Inferior parietal cortex (tissue), 1 donor: ENCODE measurements around the gene MMP15.

ENCODE experiments used
- DNase-seq: peaks from one replicate; pipeline ENCODE4 v3.0.0-alpha.2; 2016; ENCODE audit errors: extremely low spot score

MMP15 gene

DNA sequence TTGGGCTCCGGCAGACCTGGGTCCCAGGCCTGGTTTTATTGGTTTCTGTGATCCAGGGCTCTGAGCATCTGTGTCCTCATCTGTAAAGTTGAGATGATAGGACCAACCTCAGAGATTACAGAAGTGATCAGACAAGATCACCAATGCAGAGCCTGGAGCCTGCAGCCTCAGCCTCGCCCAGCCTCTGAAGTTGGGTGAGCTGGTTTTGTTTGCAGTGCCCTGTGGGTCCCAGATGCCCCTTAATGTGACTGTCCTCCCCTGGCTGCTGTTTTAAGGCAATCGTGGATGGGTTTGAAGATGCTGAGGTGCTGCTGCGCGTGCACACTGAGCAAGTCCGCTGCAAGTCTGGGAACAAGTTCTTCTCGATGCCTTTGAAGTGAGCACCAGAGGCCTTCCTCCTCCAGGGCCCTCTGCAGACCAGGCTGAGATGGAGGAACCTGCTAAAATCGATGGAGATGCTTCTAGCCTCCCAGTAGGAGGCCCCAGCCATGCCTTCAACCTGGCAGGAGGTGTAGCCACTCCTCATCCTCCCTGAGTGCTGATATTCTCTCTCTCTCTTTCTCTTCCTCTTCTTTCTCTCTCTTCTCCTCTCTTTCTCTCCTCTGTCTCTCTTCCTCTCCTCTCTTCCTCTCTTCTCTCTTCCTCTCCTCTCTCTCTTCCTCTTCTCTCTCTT is 5.6 kb upstream of the MMP15 start:
- DNase-seq: no peak

DNA sequence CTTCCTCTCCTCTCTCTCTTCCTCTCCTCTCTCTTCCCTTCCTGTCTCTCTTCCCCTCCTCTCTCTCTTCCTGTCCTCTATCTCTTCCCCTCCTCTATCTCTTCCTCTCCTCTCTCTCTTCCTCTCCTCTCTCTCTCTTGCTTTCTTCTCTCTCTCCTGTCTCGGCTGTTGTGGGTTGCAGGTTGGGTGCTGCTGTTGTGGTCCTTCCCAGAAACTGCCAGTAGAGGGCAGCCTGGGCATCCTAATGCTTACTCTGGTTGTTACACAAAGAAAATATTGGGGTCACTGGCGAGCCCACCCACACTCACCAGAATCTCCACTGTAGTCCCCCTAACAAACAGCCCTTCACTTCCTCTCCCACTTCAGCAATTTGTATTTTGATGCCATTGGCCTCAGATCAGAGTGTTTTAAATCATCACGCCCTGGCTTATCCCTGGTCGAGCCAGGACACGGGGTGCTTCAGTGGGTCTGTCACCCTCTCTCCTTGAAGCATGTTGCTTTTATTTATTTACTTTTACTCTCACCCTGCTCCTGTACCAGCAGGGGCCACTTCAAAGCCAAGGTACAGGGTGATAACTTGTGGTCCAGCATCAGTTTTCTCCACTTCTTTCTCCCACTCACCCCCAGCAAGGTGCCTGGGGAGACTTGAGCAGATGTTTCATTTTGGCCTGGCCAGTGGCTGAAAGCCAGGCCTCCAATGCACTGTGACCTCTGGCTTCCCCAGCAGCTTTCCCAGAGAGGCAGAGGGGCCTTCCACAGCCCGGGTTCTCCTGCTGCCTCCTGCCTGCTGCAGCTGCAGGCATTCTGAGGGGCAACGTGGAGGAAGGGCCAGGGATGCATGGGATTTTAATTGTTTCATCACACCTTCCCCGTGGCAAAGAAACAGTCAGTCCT is 4.7 kb upstream of the MMP15 start:
- DNase-seq: peak; percentile 80

DNA sequence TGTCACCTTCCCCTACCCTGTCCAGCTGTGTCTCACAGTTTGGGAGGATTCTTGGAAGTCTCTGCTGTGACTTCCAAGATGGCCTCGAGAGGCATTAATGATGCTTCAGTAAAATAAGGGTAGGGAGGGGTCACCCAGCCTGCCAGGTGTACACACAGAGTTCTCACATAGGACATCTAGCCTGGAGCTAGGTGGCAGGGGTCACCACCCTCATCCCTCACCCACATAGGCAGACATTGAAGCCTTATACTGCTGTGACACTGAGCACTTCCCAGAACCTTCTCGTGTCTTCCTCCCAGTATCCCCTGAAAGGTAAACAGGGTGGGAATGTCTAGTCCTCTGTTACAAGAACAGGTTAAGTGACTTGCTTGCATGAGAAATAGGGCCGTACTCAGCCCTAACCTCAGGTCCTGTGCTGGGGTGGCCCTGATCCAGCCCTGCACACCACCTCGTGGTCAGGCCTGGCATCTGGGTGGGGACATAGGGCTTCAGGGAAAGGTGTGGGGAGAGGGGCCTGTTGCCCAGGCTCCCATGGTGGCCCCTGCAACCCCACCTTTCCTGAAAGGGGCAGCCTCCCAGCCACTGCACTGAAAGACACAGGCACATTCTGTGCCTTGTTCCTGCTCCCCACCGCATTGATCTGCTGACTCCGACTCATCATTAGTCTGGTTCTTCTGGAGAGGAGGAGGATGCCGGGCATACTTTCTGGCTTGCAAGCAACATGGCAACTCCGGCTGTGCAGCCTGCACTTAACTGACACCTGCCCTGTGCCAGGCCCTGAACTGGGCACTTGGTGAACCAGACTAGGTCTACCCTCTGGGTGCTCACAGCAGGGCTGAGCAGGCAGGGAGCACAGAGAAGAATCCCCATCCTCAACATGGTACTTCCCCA is 3.6 kb upstream of the MMP15 start:
- no peak for DNase-seq

DNA sequence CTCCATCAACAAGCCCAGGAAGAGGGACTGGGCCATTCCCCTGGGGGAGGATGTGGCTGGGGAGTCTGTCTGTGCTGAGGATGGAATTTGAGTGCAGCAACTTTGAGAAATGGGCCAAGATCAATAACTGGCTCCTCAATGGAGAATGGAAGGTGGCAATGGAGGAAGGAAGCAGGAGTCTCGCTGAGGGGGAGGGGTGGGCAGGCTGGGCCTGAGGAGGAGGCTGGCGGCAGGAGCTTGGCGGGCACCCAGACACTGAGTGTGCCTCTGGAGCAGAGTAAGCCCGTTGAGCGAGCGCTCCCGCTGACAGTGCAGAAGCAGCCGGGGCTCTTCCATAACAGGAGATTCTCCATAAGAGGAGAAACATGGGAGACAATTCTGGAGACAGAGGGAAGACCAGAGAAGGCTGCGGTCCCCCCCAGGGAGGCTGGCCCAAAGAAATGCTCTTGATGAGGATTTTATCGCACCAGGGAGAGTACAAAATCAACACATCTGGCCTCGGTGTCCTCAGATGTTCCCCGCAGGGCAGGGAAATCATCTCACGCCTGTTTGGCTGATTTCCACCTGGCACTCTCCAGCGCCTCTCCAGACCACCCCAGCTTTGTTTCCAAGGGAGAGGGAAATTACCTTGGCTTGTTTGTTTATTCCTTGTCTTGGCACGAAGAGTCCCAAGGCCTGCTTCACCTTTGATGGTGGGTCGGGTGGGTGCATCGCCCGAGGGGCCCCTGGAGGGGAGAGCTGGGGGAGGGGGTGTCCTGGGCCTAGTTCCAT is 2.8 kb upstream of the MMP15 start:
- peak; percentile 48 for DNase-seq

DNA sequence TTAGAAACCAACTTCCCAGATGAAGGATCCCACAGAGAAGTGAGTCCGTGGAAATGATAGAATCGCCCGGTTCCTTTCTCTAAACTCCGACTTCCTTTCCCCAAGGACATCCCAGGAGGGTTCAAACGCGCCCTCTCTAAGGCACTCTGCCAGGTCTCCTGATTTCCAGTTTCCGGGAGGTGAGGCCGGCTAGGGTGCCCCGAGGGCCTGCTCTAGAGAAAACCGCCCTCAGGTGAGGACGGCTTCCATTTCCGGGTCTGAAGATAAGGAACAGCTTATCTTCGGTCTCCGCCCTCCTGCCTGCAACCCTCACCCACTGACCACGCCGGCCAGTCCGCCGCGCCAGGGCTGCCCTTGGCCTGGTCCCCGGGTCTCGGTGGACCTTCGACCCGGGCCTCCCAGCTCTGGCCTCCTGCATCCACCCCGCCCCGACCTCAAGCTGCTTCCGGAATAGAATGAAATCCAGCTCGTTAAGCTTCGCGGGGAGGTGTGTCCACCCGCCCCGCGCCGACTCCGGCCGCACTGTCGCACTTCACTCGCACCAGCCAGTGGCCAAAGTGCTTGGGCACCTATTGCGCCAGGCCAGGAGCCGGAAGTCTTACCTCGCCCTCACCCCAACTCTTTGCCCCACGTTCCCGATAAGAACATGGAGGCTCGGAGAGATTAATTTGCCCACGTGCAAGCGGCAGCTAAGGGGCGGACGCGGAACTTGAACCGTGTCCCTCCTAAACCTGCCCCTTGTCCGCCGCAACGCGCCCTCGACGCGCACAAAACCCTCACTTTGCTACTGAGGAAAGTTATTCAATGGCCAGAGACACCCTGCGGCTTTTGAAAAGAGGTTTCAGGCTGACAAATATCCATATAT is 836 bp upstream of the MMP15 start:
- DNase-seq: no peak

DNA sequence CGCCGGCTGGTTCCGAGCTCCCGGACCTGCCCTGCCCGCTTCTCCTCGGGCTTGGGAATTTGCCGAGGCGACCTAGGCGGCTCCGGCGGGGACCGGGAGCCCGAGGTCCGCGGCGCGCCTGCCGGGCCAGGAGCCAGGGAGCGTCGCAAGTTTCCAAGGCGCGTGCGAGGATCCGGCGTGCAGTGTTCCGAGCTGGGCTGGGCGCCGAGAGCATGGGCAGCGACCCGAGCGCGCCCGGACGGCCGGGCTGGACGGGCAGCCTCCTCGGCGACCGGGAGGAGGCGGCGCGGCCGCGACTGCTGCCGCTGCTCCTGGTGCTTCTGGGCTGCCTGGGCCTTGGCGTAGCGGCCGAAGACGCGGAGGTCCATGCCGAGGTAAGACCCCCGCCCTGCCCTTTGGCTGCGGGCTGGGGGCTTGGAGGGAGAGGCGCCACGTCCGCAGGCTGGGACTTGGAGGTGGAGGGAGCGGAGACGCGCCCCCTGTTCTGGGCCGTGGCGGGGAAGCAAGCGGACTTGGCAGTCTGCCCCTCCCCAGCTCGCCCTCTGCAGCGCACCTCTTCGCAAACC is 668 bp downstream of the MMP15 start:
- no peak for DNase-seq

DNA sequence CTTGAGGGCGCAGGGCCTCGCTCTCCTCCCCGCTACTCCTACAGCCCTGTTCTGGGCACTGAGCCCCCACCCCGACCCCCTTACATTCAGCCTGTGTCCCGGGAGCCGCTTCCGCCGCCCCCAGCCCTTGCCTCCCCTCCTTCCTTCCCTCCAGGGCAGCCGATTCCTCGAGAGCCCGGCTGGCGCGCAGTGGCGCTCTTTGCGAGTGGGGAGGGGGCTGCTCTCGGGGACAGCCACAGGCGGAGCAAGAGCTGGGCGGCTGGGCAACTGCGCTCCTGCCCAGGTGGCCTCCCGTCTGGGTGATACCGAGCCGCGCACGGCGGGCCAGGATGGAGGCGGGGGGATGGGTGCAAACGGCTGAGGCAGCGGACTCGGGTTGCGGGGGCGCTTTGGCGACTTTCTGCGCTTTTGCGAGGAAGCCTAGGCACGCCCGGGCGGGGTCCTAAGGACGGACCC is 1.2 kb downstream of the MMP15 start:
- no peak for DNase-seq

GRCh38 chr16:58027161-58027915 is 1.8 kb downstream of the MMP15 start:
- no peak for DNase-seq

DNA sequence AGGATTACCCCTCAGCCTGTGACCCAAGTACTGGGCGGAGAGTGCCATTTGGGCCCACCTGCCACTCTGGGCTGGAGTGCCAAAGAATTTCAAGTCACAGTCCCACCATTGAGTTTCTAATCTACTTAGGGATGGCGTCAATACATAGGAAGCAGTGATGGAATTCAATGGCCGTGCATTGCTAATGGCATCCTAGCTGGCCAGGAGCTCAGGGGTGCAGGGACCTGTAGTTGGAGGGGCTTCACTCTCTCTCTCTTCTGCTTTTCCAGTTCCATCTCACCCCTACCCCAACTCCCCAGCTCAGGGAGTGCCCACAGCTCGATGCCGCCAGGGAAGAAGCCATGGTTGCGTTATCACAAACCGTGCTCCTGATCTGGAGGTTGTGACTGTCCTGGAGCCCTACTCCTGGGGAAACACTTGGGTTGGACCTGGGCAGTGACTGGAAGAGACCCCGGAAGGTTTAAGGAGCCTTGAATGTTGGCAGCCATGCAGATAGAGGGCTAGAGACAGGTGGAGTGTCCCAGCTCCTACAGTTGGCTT is 2.4 kb downstream of the MMP15 start:
- DNase-seq: no peak

DNA sequence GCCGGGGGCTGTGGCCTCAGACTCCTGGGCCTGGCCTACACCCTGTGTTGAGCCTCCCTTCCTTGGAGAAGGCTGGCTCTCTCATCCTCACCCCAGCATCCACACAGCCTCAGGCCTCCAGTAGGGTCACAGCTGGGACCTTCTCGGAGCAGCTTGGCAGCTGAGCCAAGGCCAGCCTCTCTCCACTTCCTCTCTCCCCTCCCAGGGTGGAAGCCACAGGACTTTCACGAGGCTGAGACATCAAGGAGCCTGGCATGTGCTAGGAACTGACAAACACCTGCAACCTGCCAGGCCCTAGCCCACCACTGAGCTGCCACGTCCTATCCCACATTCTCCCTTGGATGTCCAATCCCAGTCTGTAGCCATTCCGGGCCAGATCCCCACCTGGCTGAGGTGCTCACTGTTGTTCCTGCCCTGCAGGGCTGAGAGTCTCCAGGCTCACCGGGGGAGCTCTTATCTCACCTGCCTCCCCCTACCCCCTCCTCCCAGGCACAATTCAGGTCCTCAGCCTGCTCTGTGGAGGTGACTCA is 3.1 kb downstream of the MMP15 start:
- no peak for DNase-seq

- no peak for DNase-seq
Measured at GRCh38 chr16:58029410-58029809, 3.9 kb downstream of the MMP15 start.

GRCh38 chr16:58030136-58030840 is 4.7 kb downstream of the MMP15 start:
- no peak for DNase-seq

DNA sequence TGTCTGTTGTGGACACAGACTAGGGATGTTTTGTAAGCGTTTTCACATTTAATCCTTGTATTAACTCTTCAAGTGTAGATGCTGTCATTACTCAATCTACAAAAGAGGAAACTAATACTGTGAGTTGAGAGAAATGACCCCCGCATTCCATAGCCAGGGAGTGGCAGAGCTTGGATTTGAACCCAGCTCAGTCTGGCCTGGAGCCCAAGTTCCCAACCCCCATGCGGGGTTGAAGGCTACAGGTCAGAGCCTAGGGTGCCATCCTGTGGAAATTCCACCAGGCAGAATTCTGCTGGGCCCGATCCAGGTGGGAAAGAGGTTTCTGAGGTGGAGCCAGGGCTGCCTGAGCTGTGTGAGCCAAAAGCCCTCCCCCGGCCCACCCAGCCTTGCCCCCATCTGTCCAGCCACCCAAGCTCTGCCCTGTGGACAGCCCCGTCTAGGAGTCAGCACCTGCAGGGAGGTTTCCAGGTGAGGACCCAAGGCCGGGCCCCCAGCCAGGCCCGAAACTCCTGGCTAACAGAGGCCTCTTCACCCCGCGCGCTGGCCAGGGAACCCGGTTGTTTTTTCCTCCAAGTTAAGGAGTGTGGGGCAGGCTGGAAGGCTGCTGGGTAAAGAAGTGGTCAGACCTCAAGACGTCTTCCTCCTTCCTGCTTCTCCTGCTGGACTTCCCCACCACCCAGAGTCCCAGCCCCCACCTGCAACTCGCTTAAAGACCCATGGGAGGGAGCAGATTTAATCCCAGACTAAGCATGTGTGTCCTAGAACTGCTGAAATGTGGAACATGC is 5.7 kb downstream of the MMP15 start:
- DNase-seq: no peak

DNA sequence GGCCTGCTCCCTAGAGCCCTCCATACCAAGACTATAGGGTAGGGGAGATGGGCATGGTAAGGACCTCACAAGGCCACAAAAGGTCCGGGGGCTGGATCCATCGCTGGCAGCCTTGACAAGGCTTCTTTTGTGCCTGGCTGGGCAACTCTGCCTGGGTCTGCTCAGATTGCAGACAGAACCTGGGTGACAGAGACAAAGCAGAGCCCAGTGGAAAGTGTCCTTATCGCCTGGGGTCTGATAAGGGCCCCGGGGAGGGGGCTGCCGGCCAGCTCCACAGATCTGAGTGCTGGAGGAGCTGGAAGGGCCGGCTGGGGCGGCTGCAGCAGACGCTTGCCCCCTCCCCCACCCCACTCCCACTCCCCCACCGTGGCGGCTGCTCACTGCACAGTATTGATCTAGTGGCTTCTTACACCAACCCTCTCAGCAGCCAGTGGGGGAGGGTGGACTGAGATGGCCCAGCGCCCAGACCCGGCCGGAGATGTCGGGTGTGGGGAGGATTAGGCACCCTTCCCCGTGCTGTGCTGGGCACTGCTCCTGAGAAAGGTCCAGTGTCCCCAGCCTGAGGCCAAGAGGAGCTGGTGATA is 7.2 kb downstream of the MMP15 start:
- DNase-seq: no peak

DNA sequence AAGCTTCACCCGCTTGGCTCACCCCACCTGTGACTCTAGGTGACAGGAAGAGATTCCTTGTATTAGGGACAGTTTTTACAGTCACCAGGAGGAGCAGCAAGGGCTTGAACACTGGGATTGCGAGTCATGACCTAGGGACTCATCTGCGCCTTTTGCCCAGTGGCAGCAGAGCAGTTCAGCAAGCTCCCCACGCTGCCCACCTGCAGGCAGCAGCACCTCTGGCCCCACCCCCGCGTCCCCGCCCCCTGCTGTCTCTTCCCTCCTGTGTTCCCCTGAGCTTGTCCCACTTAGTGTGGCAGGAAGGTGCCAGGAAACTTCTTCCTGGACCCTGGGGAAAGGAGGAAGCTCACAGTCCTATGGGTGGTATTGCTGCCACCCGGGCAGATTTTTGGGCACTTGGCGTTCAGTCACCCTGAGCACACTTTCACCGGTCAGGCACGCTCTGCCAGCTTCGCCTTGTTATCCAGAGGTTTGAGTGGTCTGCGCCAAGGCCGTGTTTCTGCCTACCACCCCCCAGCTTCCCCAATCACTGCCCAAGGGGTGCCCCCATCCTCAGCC is 8.7 kb downstream of the MMP15 start:
- DNase-seq: no peak

DNA sequence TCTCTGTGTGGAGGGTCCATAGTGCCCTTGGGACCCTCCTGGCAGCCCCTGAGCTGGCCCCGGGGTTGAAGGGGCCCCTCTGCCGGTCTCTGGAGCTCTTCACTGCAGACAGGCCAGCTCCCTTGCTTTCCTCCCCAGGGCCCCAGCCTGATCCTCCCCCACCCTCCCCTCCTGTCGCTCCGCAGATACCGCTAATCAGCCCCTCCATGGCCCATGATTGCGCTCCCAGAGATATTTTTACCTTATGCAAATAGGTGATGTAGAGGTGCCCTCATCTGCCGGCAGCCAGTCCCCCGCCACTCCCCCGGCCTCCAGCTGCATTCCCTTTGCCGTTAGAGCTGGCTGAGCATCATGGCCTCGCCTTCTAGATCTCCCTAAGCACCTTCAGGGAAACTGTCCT is 9.2 kb downstream of the MMP15 start:
- no peak for DNase-seq
